Measurements from ENCODE around the gene CALCOCO1.

The CALCOCO1 gene

DNA sequence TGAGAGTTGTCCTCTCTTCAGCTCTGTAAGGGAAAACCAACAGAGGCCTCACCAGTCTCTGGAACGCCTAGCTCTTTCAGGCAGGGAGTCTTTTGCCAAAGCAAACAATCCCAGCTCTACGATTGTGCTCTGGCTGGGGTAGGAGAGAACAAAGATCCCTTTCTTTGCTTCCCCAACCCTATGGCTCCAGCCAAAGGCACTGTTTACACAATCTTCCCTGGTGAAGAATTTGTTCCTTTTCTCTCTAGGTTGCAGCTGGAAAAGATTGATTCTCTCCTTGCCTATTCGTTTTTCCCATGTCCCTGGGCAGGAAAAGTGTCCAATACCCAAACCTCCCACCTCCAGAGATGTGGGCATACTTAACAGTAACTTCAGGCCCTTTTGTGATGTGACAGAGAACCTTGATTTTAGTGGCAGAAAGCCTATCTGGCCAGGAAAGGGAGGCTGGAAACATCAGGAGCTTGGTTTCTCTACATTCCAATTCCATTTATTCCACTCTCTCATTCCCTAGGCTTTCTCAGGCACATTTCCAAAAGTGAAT, 68.2 kb downstream of the CALCOCO1 start:
- no peak for DNase-seq
